Stomach smooth muscle (tissue), 2 donors: ENCODE data around the gene ERC1.
A peak's percentile ranks its signal among the peaks of the same experiment; 100 is the strongest.

Experiments
- H3K27ac ChIP-seq: one replicate; pipeline ENCODE4 v1.7.0; 2013; ENCODE audit warnings: mild to moderate bottlenecking, low read length, inconsistent platforms
- H3K27me3 ChIP-seq, 2 donors: one replicate each; pipeline ENCODE4 v1.7.0; 2013; ENCODE audit warnings: low read length in 2 of 2; ENCODE audit not compliant: insufficient read depth in 2 of 2, control insufficient read depth in 1 of 2
- H3K36me3 ChIP-seq, 2 donors: one replicate each; pipeline ENCODE4 v1.7.0; 2013; ENCODE audit warnings: low read length in 2 of 2; ENCODE audit not compliant: control insufficient read depth in 2 of 2, insufficient read depth in 2 of 2
- H3K4me1 ChIP-seq: one replicate; pipeline ENCODE4 v1.7.0; 2013; ENCODE audit warnings: low read length; ENCODE audit not compliant: control insufficient read depth, insufficient read depth
- H3K4me3 ChIP-seq, 2 donors: one replicate each; pipeline ENCODE4 v1.7.0; 2013; ENCODE audit warnings: low read length in 2 of 2
- H3K9ac ChIP-seq, 2 donors: one replicate each; pipeline ENCODE4 v1.7.0; 2013; ENCODE audit warnings: low read length in 2 of 2, mild to moderate bottlenecking in 1 of 2
- H3K9me3 ChIP-seq, 2 donors: one replicate each; pipeline ENCODE4 v1.7.0; 2013; ENCODE audit warnings: low read length in 2 of 2; ENCODE audit not compliant: control insufficient read depth in 2 of 2
- donor health status: healthy.
- donor health status: Pancreatic carcinoma.

Gene ERC1

DNA sequence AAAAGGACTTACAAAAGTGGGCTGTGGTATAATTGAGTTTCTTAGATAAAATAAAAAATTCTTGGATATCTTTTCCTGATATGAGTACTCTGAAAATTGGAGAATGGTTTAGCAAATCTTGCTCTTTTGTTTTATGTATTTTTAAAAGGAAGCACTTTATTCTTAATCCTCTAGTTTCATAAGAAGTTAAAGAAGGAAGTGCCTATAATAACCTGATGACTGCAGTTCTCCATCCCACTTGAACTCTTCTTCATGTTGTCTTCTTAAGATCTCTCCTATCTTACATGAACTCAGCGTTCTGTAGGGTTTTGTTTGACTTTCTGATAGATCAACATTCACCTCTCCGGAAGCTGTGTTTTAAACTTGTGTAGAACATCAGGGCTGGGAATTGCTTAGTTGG lies 271.0 kb downstream of the ERC1 start:
- Histone ChIP-seq H3K9me3 (no peaks in the 10 kb centered on the region), H3K27me3 (no peaks in the 10 kb centered on the region), H3K36me3 (peaks cover 5 to 12% of the 10 kb centered on the region in 2 donors), H3K4me3 (no peak overlapping the region), H3K27ac (no peak overlapping the region), H3K9ac (no peak overlapping the region), H3K4me1 (no peaks in the 10 kb centered on the region)

DNA sequence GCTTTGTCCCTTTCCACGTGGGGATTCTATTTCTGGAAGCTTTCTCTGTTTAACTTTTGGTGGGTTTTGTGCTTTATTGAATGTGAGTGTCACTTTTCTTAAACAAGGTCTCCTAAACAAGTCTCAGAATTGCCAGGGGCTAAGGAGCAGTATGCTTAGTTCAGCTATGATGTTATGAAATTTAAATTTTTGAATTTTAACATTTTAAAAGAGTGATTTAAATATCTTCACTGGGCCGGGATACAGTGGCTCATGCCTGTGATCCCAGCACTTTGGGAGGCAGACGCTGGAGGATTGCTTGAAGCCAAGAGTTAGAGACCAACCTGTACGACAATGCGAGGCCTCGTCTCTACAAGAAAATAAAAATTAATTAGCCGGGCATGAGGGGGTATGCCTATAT lies 276.2 kb downstream of the ERC1 start:
- Histone ChIP-seq H3K27me3 (no peaks in the 10 kb centered on the region), H3K27ac (no peak overlapping the region), H3K36me3 (peaks cover 5 to 12% of the 10 kb centered on the region in 2 donors), H3K9me3 (no peaks in the 10 kb centered on the region), H3K9ac (no peak overlapping the region), H3K4me1 (no peaks in the 10 kb centered on the region), H3K4me3 (no peak overlapping the region)

DNA sequence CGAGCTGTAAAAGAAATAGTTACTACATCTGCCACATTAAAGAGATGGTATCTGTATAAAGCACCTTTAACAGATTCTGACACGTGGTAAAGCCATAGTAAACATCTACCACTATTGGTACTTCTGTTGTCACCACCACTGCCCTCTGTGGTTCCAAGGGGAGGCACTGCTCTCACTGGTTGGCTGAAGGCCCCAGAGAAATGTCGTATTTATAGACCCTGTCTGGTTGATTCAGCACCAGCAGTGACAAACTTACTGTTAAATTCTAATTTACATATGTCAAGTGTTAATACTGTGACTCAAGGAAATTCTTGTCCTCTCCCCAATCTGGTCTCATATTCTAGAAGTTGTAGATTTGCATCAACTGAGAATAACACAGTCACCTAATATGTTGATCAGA lies 281.1 kb downstream of the ERC1 start:
- Histone ChIP-seq H3K4me1 (no peaks in the 10 kb centered on the region), H3K4me3 (no peak overlapping the region), H3K9me3 (no peaks in the 10 kb centered on the region), H3K36me3 (no peaks in the 10 kb centered on the region), H3K27ac (no peak overlapping the region), H3K27me3 (no peaks in the 10 kb centered on the region), H3K9ac (no peak overlapping the region)

DNA sequence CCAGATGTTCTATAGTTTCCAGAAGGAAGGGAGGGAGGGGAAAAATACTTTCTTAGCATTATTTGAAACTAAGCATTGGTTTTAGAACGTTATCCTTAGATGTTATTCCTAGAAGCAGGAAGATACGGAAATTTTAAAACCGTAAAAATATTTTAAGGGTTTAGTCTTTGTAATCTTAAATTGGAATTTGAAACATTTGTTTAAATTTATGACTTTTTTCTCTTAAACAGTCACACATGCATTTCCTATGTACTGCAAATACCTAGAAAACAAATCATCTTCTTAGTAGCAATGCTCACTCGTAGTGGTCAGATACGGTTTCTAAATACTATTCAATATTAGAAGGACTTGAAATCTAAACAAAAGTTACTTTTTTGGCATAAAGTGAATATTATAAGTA lies 282.0 kb downstream of the ERC1 start:
- H3K27me3 ChIP-seq = no peaks in the 10 kb centered on the region
- H3K27ac ChIP-seq = no peak overlapping the region
- no peaks in the 10 kb centered on the region for H3K36me3 ChIP-seq
- no peaks in the 10 kb centered on the region for H3K4me1 ChIP-seq
- no peak overlapping the region for H3K9ac ChIP-seq
- no peaks in the 10 kb centered on the region for H3K9me3 ChIP-seq
- H3K4me3 ChIP-seq = no peak overlapping the region

DNA sequence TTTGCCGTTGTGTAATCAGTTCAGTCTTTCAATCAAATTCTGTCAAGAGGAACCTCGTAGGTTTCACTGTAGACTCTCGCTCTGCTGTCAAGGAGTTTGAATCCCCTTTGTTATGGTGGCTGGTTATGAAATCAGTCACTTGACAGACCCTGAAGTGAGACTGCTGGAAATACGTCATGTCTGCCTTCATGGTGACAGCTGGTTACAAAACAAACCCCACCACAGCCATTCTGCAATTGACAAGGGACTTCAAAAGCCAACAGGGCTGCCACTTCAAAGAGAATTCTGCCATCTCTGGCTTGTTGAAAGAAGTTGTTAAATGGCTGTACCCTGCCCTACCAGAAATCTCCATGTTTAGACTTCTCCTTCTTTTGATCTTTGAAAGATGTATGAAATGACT lies 286.9 kb downstream of the ERC1 start:
- no peaks in the 10 kb centered on the region for H3K9me3 ChIP-seq
- peaks cover 5% of the 10 kb centered on the region for H3K4me1 ChIP-seq
- H3K4me3 ChIP-seq = no peak overlapping the region
- no peak overlapping the region for H3K27ac ChIP-seq
- no peaks in the 10 kb centered on the region for H3K27me3 ChIP-seq
- no peaks in the 10 kb centered on the region for H3K36me3 ChIP-seq
- no peak overlapping the region for H3K9ac ChIP-seq

DNA sequence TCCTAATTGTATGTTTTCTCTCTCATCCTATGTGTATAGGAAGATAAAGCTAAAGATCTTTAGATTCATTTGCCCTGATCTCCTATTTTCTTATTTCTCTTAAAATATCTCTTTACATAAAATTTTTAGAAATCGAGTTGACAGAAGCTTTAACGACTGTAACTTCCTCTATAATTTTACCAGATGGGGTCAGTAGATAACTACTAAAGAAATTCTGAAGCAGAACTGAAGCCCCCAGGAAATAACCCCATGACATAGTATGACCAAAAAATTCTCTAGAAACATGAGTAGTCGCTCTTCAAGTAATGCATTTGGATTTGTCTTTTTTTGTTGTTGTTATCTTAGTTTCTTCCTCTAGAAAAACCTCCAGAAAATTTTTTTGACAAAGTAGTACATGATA lies 288.0 kb downstream of the ERC1 start:
- Histone ChIP-seq H3K27me3 (no peaks in the 10 kb centered on the region), H3K36me3 (no peaks in the 10 kb centered on the region), H3K9me3 (no peaks in the 10 kb centered on the region), H3K9ac (no peak overlapping the region), H3K4me1 (peaks cover 8% of the 10 kb centered on the region), H3K4me3 (no peak overlapping the region), H3K27ac (no peak overlapping the region)

DNA sequence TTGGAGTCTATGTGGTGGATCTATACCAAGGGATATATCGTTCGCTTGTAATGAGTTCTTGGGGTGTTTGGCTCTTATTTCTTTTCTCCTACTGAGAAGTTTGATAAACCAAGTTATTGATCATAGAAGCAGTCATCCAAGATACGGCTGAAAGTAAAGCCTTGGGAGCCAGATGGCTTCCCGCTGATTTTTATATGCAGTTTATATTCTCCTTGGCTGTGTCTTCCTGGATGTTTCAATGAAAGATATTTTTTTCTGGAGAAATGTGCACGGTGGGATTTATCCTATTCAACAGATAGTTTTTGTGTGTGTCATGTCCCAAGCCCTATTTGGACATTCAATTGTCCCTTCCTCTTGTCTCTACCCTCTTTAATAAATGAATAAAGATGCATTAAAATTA lies 289.0 kb downstream of the ERC1 start:
- H3K4me3 ChIP-seq = no peak overlapping the region
- H3K27ac ChIP-seq = no peak overlapping the region
- peaks cover 8% of the 10 kb centered on the region for H3K4me1 ChIP-seq
- H3K27me3 ChIP-seq = no peaks in the 10 kb centered on the region
- H3K9ac ChIP-seq = no peak overlapping the region
- H3K9me3 ChIP-seq = no peaks in the 10 kb centered on the region
- no peaks in the 10 kb centered on the region for H3K36me3 ChIP-seq

DNA sequence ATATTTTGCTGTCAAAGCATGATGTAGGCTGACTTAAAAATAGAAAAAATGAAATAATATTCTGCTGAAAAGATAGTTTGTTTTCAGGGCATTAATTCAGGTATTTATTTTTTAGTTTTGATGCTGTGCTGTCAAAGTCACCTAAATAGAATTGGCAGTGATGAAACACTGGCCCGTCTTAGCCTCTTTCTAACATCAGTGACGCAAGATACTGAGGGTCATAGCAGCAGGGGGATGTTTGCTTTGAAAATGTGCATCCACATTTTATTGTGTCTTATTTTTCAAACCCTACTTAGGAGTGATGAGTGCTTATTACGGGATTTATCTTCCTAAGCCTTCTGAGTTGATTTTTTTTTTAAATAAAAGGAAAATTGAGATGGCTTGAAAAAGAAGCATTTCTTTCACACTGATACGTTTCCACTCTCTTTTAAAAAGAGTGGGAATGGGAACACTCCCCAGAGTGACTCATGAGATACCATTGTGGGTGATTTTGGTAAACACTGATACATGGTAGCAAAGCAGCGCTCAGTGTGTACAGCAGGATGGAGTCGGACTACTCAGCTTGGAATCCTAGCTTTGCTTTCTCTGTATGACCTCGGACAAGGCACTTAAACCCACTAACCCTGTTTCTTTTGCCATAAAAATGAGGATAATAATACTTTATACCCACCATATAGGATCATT lies 290.8 kb downstream of the ERC1 start:
- no peaks in the 10 kb centered on the region for H3K27me3 ChIP-seq
- no peak overlapping the region for H3K4me3 ChIP-seq
- no peak overlapping the region for H3K9ac ChIP-seq
- peaks cover 8% of the 10 kb centered on the region for H3K4me1 ChIP-seq
- no peaks in the 10 kb centered on the region for H3K9me3 ChIP-seq
- peak overlapping the region; percentile 6 for H3K27ac ChIP-seq
- H3K36me3 ChIP-seq = no peaks in the 10 kb centered on the region

DNA sequence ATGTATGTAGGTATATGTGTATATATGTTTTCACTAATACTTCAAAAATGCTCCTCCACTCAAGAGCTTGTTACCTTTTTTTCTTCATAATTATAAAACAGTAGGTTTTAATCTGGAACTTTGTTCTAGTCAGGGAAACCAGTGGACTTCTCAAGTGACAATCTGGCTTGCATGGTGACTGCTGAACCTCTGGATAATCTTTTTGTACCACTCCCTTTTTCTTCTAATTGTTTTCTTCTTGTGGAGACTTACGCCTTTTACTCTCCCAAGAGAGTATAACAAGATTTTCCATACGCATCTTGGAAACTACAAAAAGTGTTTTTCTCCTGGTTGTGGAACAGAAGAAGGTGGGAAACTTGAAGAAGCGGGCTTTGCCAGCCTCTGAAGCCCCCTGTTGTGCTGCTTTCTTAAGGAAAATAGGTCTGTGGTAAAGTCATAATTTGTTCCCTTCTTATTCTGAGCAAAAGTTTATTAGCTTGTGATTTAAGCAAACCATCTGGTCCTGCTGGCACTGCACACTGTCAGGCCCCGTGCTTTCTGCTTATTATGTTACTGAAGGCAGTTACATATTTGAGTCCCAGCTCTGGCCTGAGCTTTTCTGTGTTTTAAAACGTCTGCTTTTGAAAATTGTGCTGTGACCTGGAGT lies 291.8 kb downstream of the ERC1 start:
- H3K4me1 ChIP-seq = peaks cover 8% of the 10 kb centered on the region
- no peaks in the 10 kb centered on the region for H3K36me3 ChIP-seq
- peak overlapping the region in 1 of 2 donors; percentile 31 for H3K4me3 ChIP-seq
- no peaks in the 10 kb centered on the region for H3K9me3 ChIP-seq
- H3K9ac ChIP-seq = no peak overlapping the region
- H3K27ac ChIP-seq = peak overlapping the region; percentile 37
- H3K27me3 ChIP-seq = no peaks in the 10 kb centered on the region

DNA sequence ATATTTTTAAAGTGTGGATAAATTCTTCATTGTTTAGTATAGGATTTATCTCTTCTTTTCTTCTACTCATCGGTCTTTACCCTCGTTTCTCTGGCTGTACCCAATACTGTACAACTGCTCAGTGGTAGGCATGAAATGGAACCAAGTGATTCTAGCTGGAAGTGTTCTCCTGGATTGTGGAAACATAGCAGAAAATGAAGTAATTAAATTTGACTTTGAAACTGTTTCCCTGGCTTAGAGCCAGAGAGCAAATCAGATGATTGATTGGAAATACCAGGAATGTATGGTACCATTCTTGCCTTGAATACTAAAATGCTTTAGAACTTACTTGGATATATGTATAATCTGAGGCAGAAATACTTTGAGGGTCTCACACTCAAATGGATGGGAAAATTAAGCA lies 292.3 kb downstream of the ERC1 start:
- peak overlapping the region; percentile 13 to 31 for H3K4me3 ChIP-seq
- H3K27me3 ChIP-seq = no peaks in the 10 kb centered on the region
- no peaks in the 10 kb centered on the region for H3K36me3 ChIP-seq
- H3K27ac ChIP-seq = peak overlapping the region; percentile 37
- H3K4me1 ChIP-seq = peaks cover 8% of the 10 kb centered on the region
- H3K9me3 ChIP-seq = no peaks in the 10 kb centered on the region
- H3K9ac ChIP-seq = peak overlapping the region in 1 of 2 donors; percentile 14

DNA sequence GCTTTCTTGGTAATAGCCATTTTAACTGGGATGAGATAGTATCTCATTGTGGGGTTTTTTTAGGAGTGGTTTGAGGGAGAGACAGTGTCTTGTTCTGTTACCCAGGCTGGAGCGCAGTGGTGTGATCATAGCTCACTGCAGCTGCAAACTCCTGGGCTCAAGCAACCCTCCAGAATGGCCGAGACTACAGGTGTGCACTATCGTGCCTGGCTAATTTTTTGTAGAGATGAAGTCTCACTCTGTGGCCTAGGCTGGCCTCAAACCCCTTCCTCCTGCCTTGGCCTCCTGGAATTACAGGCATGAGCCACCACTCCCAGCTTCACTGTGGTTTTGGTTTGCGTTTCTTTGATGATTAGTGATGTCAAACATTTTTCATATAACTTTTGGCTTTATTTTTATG lies 293.6 kb downstream of the ERC1 start:
- Histone ChIP-seq H3K4me1 (peaks cover 8% of the 10 kb centered on the region), H3K9ac (no peak overlapping the region), H3K27me3 (no peaks in the 10 kb centered on the region), H3K36me3 (no peaks in the 10 kb centered on the region), H3K9me3 (no peaks in the 10 kb centered on the region), H3K4me3 (no peak overlapping the region), H3K27ac (no peak overlapping the region)
